ENCODE measurements around the gene ANKRD35. TPM values are rescaled to one million over a fixed set of nuclear protein-coding genes. Genes with fewer than 3 reads are reported as not detected.
A peak's percentile ranks its signal among the peaks of the same experiment; 100 is the strongest.
"Not testable (repeated sequence)": the region's sequence is repeated elsewhere in the genome, so short reads cannot be mapped to it uniquely, and the experiment has no call there.

ANKRD35 gene
- total RNA-seq, 2 experiments from 2014 or later = 0.54 to 0.59 TPM

DNA sequence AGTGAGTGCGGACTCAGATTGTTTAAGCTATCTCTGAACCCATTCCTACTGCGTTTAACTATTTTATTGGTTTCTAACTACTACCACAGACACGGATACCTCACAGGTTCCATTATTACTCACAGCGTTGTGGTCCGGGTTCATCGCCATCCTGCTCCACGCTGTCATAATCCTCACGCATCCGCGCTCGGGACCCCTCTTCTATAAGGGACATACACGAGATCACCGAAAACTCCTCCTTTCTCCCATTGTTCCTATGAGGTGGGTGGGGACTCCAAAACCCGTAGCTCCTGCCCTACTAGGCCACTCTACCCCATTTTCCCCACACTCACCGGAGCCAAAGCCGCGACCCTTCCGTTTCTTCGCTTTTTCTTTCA lies 41.0 kb upstream of the ANKRD35 start:
- H3K9me3 Mint-ChIP-seq = no peaks in the 10 kb centered on the region
- no peak overlapping the region for H3K27ac Mint-ChIP-seq
- POLR2A ChIA-PET = interaction anchor here (0.6 to 8.6 kb wide), 25 partner anchors 9 to 125 kb away, joined by 3 to 160 read pairs (median 6); partner anchors contain the start of genes ANKRD34A, ITGA10, LIX1L and NUDT17
- no peaks in the 10 kb centered on the region for H3K27me3 Mint-ChIP-seq
- H3K36me3 Mint-ChIP-seq (ENCODE audit: low read depth) = peaks cover 15% of the 10 kb centered on the region
- DNase-seq (peak; percentile 77), ATAC-seq (peak; percentile 35)
- CTCF ChIA-PET = interaction anchor here (1.0 to 2.3 kb wide), 10 partner anchors 9 to 81 kb away, joined by 3 to 19 read pairs (median 6); partner anchors contain the start of genes ANKRD34A, ITGA10, LIX1L and NUDT17
- H3K4me3 Mint-ChIP-seq = no peak overlapping the region
- TF ChIP-seq, protein P1, sequence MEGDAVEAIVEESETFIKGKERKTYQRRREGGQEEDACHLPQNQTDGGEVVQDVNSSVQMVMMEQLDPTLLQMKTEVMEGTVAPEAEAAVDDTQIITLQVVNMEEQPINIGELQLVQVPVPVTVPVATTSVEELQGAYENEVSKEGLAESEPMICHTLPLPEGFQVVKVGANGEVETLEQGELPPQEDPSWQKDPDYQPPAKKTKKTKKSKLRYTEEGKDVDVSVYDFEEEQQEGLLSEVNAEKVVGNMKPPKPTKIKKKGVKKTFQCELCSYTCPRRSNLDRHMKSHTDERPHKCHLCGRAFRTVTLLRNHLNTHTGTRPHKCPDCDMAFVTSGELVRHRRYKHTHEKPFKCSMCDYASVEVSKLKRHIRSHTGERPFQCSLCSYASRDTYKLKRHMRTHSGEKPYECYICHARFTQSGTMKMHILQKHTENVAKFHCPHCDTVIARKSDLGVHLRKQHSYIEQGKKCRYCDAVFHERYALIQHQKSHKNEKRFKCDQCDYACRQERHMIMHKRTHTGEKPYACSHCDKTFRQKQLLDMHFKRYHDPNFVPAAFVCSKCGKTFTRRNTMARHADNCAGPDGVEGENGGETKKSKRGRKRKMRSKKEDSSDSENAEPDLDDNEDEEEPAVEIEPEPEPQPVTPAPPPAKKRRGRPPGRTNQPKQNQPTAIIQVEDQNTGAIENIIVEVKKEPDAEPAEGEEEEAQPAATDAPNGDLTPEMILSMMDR (IDR thresholded peaks at IDR 0.05) = no peak
- H3K4me1 Mint-ChIP-seq (ENCODE audit: low read depth) = peaks cover 25% of the 10 kb centered on the region
- intact Hi-C loops (cut with micrococcal nuclease) = loop anchor here (5.0 kb wide), 1 partner anchor 36 kb away; the partner anchor contains the start of genes ANKRD34A and POLR3GL

DNA sequence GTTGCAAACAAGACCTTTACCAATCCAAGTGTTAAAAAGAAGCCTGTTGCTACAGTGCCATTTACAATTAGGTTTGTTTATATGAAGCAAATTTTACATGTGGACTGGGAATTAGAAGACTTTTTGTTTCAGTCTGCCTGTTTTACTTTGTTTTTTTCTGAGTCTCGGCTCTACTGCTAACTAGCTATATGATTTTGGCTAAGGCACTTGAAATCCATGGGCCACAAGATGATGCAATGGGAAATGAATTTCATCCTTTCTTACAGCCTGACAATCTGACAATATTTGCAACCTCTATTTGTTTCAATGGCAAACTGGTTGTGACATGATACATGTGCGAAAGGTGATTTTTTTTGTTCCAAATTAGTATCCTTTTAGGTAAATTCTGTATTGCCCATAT lies 36.6 kb upstream of the ANKRD35 start:
- ATAC-seq (no peak), DNase-seq (no peak)
- ChIA-PET CTCF (interaction anchor here (1.5 kb wide), 2 partner anchors 32 to 77 kb away, joined by 3 to 6 read pairs; partner anchors contain the start of gene NUDT17), POLR2A (interaction anchor here (1.1 to 1.6 kb wide), 6 partner anchors 10 to 78 kb away, joined by 3 to 11 read pairs (median 4); partner anchors contain the start of genes ANKRD34A and POLR3GL)
- H3K9me3 Mint-ChIP-seq = no peaks in the 10 kb centered on the region
- TF ChIP-seq, protein P1 (IDR thresholded peaks at IDR 0.05) = no peak
- H3K27me3 Mint-ChIP-seq = no peaks in the 10 kb centered on the region
- intact Hi-C loops (cut with micrococcal nuclease) = no loop called here
- H3K4me1 Mint-ChIP-seq (ENCODE audit: low read depth) = peaks cover 46% of the 10 kb centered on the region
- peak overlapping the region; percentile 67 for H3K27ac Mint-ChIP-seq
- no peak overlapping the region for H3K4me3 Mint-ChIP-seq
- H3K36me3 Mint-ChIP-seq (ENCODE audit: low read depth) = peaks cover 26% of the 10 kb centered on the region

DNA sequence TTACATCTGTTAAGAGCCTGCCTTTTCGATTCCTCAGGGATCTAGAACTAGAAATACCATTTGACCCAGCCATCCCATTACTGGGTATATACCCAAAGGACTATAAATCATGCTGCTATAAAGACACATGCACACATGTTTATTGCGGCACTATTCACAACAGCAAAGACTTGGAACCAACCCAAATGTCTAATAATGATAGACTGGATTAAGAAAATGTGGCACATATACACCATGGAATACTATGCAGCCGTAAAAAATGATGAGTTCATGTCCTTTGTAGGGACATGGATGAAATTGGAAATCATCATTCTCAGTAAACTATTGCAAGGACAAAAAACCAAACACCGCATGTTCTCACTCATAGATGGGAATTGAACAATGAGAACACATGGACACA lies 34.6 kb upstream of the ANKRD35 start:
- H3K9me3 Mint-ChIP-seq; H3K27me3 Mint-ChIP-seq; CTCF ChIA-PET; ATAC-seq; intact Hi-C loops (cut with micrococcal nuclease); DNase-seq: not testable (repeated sequence)
- Mint-ChIP-seq H3K36me3 (ENCODE audit: low read depth) (peaks cover 37% of the 10 kb centered on the region), H3K4me3 (peak overlapping the region; percentile 96), H3K27ac (peak overlapping the region; percentile 46), H3K4me1 (ENCODE audit: low read depth) (peaks cover 49% of the 10 kb centered on the region)
- POLR2A ChIA-PET = interaction anchor here (1.0 kb wide), 1 partner anchor 64 kb away, joined by 3 read pairs; no protein-coding TSS in a partner anchor

DNA sequence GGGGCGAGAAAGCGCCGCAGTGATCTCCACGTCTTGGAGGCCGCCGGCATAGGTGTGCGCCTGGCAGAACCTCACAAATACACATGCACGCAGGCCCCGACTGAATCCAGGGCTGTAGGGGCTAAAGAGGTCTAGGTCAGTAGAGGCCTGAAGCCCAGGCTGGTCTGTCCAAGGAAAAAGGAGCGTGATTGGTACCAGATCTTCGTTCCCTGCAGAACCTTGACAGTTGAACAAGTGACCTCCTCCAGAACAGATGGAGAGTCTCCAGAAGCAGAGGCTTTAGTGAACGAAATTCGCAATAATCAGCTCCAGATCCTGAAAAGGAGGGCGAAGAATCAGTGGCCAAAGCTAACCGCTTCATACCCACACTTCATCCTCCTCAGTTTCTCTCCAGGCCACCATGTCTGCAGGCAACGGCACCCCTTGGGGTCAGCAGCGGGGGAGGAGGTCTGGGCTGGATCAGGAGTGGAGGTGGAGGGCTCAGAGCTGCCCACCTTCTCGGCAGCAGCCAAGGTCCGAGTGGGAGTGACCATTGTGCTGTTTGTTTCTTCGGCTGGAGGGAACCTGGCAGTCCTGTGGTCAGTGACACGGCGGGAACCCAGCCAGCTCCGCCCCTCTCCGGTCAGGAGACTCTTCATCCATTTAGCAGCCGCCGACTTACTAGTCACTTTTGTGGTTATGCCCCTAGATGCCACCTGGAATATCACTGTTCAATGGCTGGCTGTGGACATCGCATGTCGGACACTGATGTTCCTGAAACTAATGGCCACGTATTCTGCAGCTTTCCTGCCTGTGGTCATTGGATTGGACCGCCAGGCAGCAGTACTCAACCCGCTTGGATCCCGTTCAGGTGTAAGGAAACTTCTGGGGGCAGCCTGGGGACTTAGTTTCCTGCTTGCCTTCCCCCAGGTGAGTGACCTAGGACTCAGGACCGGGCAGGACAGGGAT lies 33.6 kb upstream of the ANKRD35 start:
- no peaks in the 10 kb centered on the region for H3K9me3 Mint-ChIP-seq
- ATAC-seq (peak; percentile 4), DNase-seq (peak; percentile 49)
- peak overlapping the region; percentile 96 for H3K4me3 Mint-ChIP-seq
- TF ChIP-seq, protein P1 (IDR thresholded peaks at IDR 0.05) = no peak
- ChIA-PET CTCF (interaction anchor here (0.7 to 1.8 kb wide), 7 partner anchors 8 to 73 kb away, joined by 3 to 7 read pairs (median 3); partner anchors contain the start of genes ANKRD34A, ITGA10, POLR3GL and RBM8A), POLR2A (interaction anchor here (0.6 to 4.3 kb wide), 30 partner anchors 8 to 638 kb away, joined by 3 to 34 read pairs (median 4); partner anchors contain the start of genes ANKRD34A, ITGA10, LIX1L and NUDT17)
- peak overlapping the region; percentile 97 for H3K27ac Mint-ChIP-seq
- H3K27me3 Mint-ChIP-seq = no peaks in the 10 kb centered on the region
- peaks cover 39% of the 10 kb centered on the region for H3K36me3 Mint-ChIP-seq (ENCODE audit: low read depth)
- intact Hi-C loops (cut with micrococcal nuclease) = loop anchor here (10.0 kb wide), 1 partner anchor 74 kb away; the partner anchor contains the start of gene NUDT17
- H3K4me1 Mint-ChIP-seq (ENCODE audit: low read depth) = peaks cover 52% of the 10 kb centered on the region

Data from activated CD8-positive, alpha-beta T cell treated with anti-CD3 and anti-CD28 coated beads for 36 hours (primary cell).